ENCODE measurements around the gene GPR17. TPM values are rescaled to one million over a fixed set of nuclear protein-coding genes. Genes with fewer than 3 reads are reported as not detected.

Gene GPR17
- total RNA-seq, 1 experiment from 2014 or later: not detected

DNA sequence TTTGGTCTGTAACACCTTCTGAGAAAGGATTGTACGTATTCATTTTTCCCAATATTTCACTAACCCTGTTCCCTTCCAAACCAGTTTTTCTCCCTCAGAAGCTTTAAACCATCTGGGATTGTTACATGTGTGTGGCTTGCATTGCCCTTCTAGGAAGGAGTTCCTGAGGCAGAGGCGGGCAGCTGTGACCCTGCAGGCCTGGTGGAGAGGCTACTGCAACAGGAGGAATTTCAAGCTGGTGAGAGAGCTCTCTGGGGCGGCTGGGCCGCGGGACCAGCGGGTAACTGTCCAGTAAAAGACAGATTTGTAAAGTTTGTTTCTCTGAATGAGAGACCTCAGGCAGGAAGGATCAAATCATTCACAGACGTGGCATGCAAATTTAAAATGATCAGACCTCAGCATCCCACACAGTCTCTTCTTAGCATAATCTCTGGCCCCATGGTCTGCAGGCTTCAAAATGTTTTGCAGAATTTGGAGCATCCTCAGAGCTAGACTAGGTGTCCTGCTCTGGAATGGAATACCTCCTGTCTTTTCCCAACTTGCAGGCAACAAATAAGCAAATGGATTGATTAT, 40.2 kb upstream of the GPR17 start:
- no peak overlapping the region for H3K27ac Mint-ChIP-seq (ENCODE audit: low read depth, unreplicated experiment)
- intact Hi-C loops (cut with micrococcal nuclease): no loop called here
- H3K4me1 Mint-ChIP-seq (ENCODE audit: insufficient read depth, unreplicated experiment): no peaks in the 10 kb centered on the region
- H3K9me3 Mint-ChIP-seq (ENCODE audit: unreplicated experiment): peaks cover 12% of the 10 kb centered on the region
- CTCF ChIA-PET: interaction anchor here (0.6 kb wide), 1 partner anchor 15 kb away, joined by 3 read pairs; no protein-coding TSS in a partner anchor
- H3K36me3 Mint-ChIP-seq (ENCODE audit: insufficient read depth, unreplicated experiment): no peaks in the 10 kb centered on the region
- POLR2A ChIA-PET: no interaction called here
- DNase-seq (ENCODE audit: unreplicated experiment): no peak
- no peak for TF ChIP-seq CTCF (IDR thresholded peaks at IDR 0.05; ENCODE audit: unreplicated experiment)
- no TSS peak for BruUV-seq (replicated peaks)
- H3K4me3 Mint-ChIP-seq (ENCODE audit: unreplicated experiment): no peak overlapping the region
- no peaks in the 10 kb centered on the region for H3K27me3 Mint-ChIP-seq (ENCODE audit: insufficient read depth, unreplicated experiment)

GRCh38 chr2:127606625-127607398, 39.1 kb upstream of the GPR17 start:
- no peak for DNase-seq (ENCODE audit: unreplicated experiment)
- Mint-ChIP-seq H3K4me3 (ENCODE audit: unreplicated experiment) (no peak overlapping the region), H3K9me3 (ENCODE audit: unreplicated experiment) (peaks cover 5% of the 10 kb centered on the region), H3K4me1 (ENCODE audit: insufficient read depth, unreplicated experiment) (no peaks in the 10 kb centered on the region), H3K27me3 (ENCODE audit: insufficient read depth, unreplicated experiment) (no peaks in the 10 kb centered on the region), H3K36me3 (ENCODE audit: insufficient read depth, unreplicated experiment) (no peaks in the 10 kb centered on the region), H3K27ac (ENCODE audit: low read depth, unreplicated experiment) (no peak overlapping the region)
- intact Hi-C loops (cut with micrococcal nuclease): no loop called here
- CTCF ChIA-PET: interaction anchor here (0.5 to 0.6 kb wide), 2 partner anchors 16 to 539 kb away, joined by 3 read pairs; no protein-coding TSS in a partner anchor
- POLR2A ChIA-PET: no interaction called here
- no TSS peak for BruUV-seq (replicated peaks)
- TF ChIP-seq CTCF (IDR thresholded peaks at IDR 0.05; ENCODE audit: unreplicated experiment): no peak

GRCh38 chr2:127607399-127607908, 38.5 kb upstream of the GPR17 start:
- H3K4me1 Mint-ChIP-seq (ENCODE audit: insufficient read depth, unreplicated experiment): no peaks in the 10 kb centered on the region
- H3K4me3 Mint-ChIP-seq (ENCODE audit: unreplicated experiment): no peak overlapping the region
- no peaks in the 10 kb centered on the region for H3K9me3 Mint-ChIP-seq (ENCODE audit: unreplicated experiment)
- H3K36me3 Mint-ChIP-seq (ENCODE audit: insufficient read depth, unreplicated experiment): no peaks in the 10 kb centered on the region
- TF ChIP-seq CTCF (IDR thresholded peaks at IDR 0.05; ENCODE audit: unreplicated experiment): no peak
- ChIA-PET POLR2A (no interaction called here), CTCF (interaction anchor here (0.5 to 0.8 kb wide), 3 partner anchors 8 to 540 kb away, joined by 3 read pairs; no protein-coding TSS in a partner anchor)
- no TSS peak for BruUV-seq (replicated peaks)
- H3K27me3 Mint-ChIP-seq (ENCODE audit: insufficient read depth, unreplicated experiment): no peaks in the 10 kb centered on the region
- intact Hi-C loops (cut with micrococcal nuclease): no loop called here
- no peak overlapping the region for H3K27ac Mint-ChIP-seq (ENCODE audit: low read depth, unreplicated experiment)
- DNase-seq (ENCODE audit: unreplicated experiment): no peak
